Karpas-422 (cell line): ENCODE measurements around the gene MRPL4. TPM values are rescaled to one million over a fixed set of nuclear protein-coding genes. Genes with fewer than 3 reads are reported as not detected.
"Not testable (repeated sequence)": the region's sequence is repeated elsewhere in the genome, so short reads cannot be mapped to it uniquely, and the experiment has no call there.

Experiments
- DNase-seq: peaks from one replicate; pipeline ENCODE4 v3.0.0-alpha.2; 2015
- H2AFZ ChIP-seq: fragments of 200-600 bp; sonication (generic); 2 replicates; pipeline ENCODE4 v1.6.1; 2014; ENCODE audit warnings: antibody characterized with exemption, low read length, mixed read lengths
- H3K27ac ChIP-seq: fragments of 200-600 bp; sonication (generic); 2 replicates; pipeline ENCODE4 v1.5.1; 2014; ENCODE audit warnings: mild to moderate bottlenecking, low read length, moderate library complexity
- H3K27me3 ChIP-seq: fragments of 200-600 bp; sonication (generic); 2 replicates; pipeline ENCODE4 v1.6.1; 2014; ENCODE audit warnings: low read length, mixed read lengths
- H3K36me3 ChIP-seq: fragments of 200-600 bp; sonication (generic); 2 replicates; pipeline ENCODE4 v1.6.1; 2014; ENCODE audit warnings: low read length, mixed read lengths; ENCODE audit not compliant: insufficient read depth
- H3K4me1 ChIP-seq: fragments of 200-600 bp; sonication (generic); 2 replicates; pipeline ENCODE4 v1.6.1; 2014; ENCODE audit warnings: mild to moderate bottlenecking, low read length, mixed read lengths
- H3K4me2 ChIP-seq: fragments of 200-600 bp; sonication (generic); 2 replicates; pipeline ENCODE4 v1.6.1; 2014; ENCODE audit warnings: low read length, low read depth, mild to moderate bottlenecking; ENCODE audit not compliant: poor library complexity, severe bottlenecking
- H3K4me3 ChIP-seq: fragments of 200-600 bp; sonication (generic); 2 replicates; pipeline ENCODE4 v1.5.1; 2014; ENCODE audit warnings: mild to moderate bottlenecking, antibody characterized with exemption, low read length, mixed read lengths
- H3K79me2 ChIP-seq: fragments of 200-600 bp; sonication (generic); 2 replicates; pipeline ENCODE4 v1.6.1; 2014; ENCODE audit warnings: mild to moderate bottlenecking, low read length, mixed read lengths
- H3K9ac ChIP-seq: fragments of 200-600 bp; sonication (generic); 2 replicates; pipeline ENCODE4 v1.6.0; 2014; ENCODE audit warnings: low read length
- H3K9me2 ChIP-seq: fragments of 200-600 bp; sonication (generic), shearing (Covaris generic); replicated peaks from 2 replicates; pipeline ENCODE4 v1.6.0; 2014; ENCODE audit warnings: mild to moderate bottlenecking, low read length, moderate library complexity; ENCODE audit not compliant: insufficient read depth
- H3K9me3 ChIP-seq: fragments of 300-700, 200-600 bp; sonication (generic); 2 replicates; pipeline ENCODE4 v1.6.1; 2014; ENCODE audit warnings: low read length, mixed read lengths
- H4K20me1 ChIP-seq: fragments of 200-600 bp; sonication (generic); 2 replicates; pipeline ENCODE4 v1.6.1; 2014; ENCODE audit warnings: mild to moderate bottlenecking, antibody characterized with exemption, low read length, low read depth; ENCODE audit not compliant: insufficient read depth
- total RNA-seq: library from RNA; depleted of rRNA; stranded (reverse); fragments of >200 nt; shearing (Covaris generic); gene quantifications from 2 replicates; pipeline ENCODE4 v1.2.3, GENCODE V29; 2014; ENCODE audit warnings: low replicate concordance

The MRPL4 gene
- total RNA-seq, 1 experiment from 2014 or later = 78.6 TPM

DNA sequence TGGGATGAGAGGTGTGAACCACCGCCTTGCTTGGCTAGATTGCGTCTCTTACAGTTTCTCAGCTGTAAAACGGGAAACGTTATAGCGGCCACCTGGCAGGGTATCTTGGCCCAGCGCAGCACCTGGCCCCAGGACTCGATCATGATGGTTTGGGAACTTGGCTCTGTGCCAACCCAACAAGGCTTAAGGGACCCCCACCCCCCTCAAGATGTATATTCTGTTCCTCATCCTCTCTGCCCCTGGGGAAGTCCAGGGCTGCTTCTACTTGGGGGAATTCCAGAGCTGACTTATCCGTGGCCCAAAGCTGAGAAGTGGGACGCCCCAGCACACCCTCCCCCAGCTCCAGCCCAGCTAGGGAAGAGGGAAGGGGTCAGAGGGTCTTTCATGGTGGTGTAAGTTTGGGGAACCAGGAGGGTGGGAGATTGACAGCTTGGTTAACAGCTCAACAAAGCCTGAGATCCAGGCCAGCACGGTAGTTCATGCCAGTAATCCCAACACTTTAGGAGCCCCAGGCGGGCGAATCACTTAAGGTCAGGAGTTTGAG is 19.6 kb downstream of the MRPL4 start:
- no peaks in the 10 kb centered on the region for H3K9me3 ChIP-seq
- no peak overlapping the region for H3K4me3 ChIP-seq
- H3K36me3 ChIP-seq = no peaks in the 10 kb centered on the region
- peak; percentile 39 for DNase-seq
- H4K20me1 ChIP-seq = no peaks in the 10 kb centered on the region
- no peaks in the 10 kb centered on the region for H3K79me2 ChIP-seq
- no peaks in the 10 kb centered on the region for H3K9me2 ChIP-seq
- no peak overlapping the region for H3K9ac ChIP-seq
- H3K27me3 ChIP-seq = no peaks in the 10 kb centered on the region
- H3K4me1 ChIP-seq = peaks cover 23% of the 10 kb centered on the region
- no peak overlapping the region for H2AFZ ChIP-seq
- H3K4me2 ChIP-seq = peak overlapping the region; percentile 68
- H3K27ac ChIP-seq = no peak overlapping the region

DNA sequence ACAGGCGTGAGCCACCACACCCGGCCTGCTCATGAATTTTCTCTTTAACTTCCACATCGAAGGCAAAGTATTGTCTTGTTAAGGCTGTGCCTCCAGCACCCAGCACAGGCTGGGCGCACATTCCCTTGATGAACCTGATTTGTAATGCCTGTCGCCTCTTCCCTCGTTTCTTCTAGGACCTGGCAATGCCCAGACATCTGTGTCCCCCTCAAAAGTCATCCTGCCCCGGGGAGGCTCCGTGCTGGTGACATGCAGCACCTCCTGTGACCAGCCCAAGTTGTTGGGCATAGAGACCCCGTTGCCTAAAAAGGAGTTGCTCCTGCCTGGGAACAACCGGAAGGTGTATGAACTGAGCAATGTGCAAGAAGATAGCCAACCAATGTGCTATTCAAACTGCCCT is 22.6 kb downstream of the MRPL4 start:
- Histone ChIP-seq H3K79me2 (no peaks in the 10 kb centered on the region), H3K9me2 (no peaks in the 10 kb centered on the region), H3K36me3 (no peaks in the 10 kb centered on the region), H3K4me2 (no peak overlapping the region), H3K27ac (no peak overlapping the region), H3K27me3 (no peaks in the 10 kb centered on the region), H3K4me3 (no peak overlapping the region), H3K9me3 (no peaks in the 10 kb centered on the region), H4K20me1 (no peaks in the 10 kb centered on the region), H2AFZ (no peak overlapping the region), H3K4me1 (peaks cover 22% of the 10 kb centered on the region), H3K9ac (no peak overlapping the region)
- DNase-seq = no peak

DNA sequence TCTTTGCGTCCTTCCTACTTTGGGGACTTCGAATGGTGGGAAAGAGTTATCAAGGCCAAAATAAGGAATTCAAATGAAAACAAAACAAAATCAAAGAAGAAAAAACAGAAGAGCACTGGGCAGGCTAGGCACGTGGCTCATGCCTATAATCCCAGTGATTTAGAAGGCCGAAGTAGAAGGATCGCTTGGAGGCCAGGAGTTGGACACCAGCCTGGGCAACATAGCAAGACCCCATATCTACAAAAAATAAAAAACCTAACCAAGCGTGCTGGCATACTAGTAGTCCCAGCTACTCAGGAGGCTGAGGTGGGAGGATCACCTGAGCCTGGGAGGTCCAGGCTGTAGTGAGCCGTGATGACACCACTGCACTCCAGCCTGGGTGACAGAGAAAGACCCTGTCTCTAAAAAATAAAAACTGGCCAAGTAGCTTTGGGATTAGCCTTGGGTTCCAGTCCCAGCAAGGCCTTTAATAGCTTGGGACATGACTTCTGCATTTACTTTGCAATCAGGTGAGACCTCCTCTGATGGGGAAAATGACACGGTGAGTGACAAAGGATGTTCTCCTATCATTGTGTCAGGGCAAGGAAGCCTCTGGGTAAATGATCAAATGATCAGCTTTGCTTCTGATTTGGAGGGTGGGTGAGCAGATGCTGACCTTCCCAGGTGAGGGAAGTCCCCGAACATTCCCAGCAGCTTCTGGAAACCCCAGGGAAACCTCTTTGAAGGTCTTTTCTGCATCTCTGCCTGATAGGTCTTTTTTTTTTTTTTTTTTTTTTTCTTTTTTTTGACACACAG is 26.0 kb downstream of the MRPL4 start:
- Histone ChIP-seq H3K9me3 (no peaks in the 10 kb centered on the region), H3K4me3 (no peak overlapping the region), H3K36me3 (no peaks in the 10 kb centered on the region), H4K20me1 (no peaks in the 10 kb centered on the region), H3K27ac (no peak overlapping the region), H3K27me3 (no peaks in the 10 kb centered on the region), H2AFZ (no peak overlapping the region), H3K79me2 (no peaks in the 10 kb centered on the region), H3K4me2 (no peak overlapping the region), H3K9me2 (no peaks in the 10 kb centered on the region), H3K9ac (no peak overlapping the region), H3K4me1 (no peaks in the 10 kb centered on the region)
- DNase-seq = no peak

DNA sequence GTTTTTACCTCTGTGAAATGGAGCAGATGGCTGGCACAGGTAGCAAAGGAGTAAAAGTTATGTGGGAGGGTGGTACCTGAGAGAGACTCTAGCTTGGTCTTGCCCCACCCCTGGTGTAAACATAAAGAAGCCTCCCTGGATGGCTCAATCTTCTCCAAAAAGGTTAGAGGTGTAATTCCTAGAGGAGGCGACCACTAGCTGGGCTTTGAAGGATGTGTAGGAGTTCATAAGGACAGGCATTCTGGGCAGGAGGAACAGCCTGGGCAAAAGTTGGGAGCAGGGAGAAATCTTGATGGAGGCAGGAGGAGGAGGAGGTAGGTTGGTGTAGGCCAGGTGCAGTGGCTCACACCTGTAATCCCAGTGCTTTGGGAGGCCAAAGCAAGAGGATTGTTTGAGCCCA is 26.9 kb downstream of the MRPL4 start:
- Histone ChIP-seq H3K9ac (no peak overlapping the region), H3K4me2 (no peak overlapping the region), H3K79me2 (no peaks in the 10 kb centered on the region), H3K9me3 (no peaks in the 10 kb centered on the region), H3K9me2 (no peaks in the 10 kb centered on the region), H3K4me3 (no peak overlapping the region), H3K4me1 (no peaks in the 10 kb centered on the region), H3K27me3 (no peaks in the 10 kb centered on the region), H2AFZ (no peak overlapping the region), H3K36me3 (no peaks in the 10 kb centered on the region), H3K27ac (no peak overlapping the region), H4K20me1 (no peaks in the 10 kb centered on the region)
- no peak for DNase-seq

DNA sequence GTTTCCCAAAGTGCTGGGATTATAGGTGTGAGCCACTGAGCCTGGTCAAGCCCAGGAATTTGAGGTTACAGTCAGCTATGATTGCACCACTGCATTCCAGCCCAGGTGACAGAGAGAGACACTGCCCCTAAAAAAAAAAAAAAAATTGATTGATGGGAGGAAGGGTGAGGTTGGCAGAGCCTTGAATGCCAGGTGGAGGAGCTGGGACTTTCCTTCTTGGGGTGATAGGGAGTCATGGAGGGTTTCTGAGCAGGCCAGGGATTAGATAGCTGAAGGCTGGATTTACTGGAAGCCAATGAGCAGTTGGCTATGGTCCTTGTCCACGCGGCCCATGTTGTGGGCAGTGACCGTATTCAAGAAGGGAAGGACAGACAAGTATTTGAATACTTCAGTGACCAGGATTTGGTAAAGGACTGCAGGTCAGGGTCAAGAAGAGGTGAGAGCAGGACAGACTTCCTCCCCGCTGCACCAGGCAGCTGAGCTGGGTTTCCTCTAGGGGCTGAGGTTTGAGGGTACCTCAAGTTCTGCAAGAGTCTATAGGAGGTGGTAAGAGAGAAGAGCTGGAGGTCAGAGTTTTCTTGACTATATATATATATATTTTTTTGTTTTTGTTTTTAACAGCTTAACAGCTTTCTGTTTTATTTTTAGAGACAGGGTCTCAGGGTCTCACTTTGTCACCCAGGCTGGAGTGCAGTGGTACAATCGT is 27.9 kb downstream of the MRPL4 start:
- Histone ChIP-seq H3K9me2 (no peaks in the 10 kb centered on the region), H3K27ac (no peak overlapping the region), H3K4me2 (no peak overlapping the region)

DNA sequence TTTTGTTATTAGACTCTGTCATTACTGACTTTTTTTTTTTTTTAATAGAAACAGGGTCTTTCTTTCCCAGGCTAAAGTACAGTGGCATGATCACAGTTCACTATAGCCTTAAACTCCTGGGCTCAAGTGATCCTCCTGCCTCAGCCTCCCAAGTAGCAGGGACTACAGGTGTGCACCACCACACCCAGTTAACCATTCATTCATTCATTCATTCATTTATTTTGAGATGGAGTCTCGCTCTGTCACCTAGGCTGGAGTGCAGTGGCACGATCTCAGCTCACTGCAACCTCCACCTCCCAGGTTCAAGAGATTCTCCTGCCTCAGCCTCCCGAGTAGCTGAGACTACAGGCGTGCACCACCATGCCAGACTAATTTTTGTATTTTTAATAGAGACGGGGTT is 30.0 kb downstream of the MRPL4 start:
- not testable (repeated sequence) for H3K79me2 ChIP-seq, H3K9me3 ChIP-seq, H3K9ac ChIP-seq, H3K4me3 ChIP-seq, H2AFZ ChIP-seq, H3K27me3 ChIP-seq, H4K20me1 ChIP-seq, DNase-seq, H3K4me2 ChIP-seq, H3K36me3 ChIP-seq, H3K9me2 ChIP-seq, H3K4me1 ChIP-seq, H3K27ac ChIP-seq

More for the DNA sequence above, 27.9 kb downstream of the MRPL4 start:
- Histone ChIP-seq H3K4me3 (no peak overlapping the region), H2AFZ (no peak overlapping the region), H3K9ac (no peak overlapping the region), H3K9me3 (no peaks in the 10 kb centered on the region), H3K4me1 (no peaks in the 10 kb centered on the region), H3K27me3 (no peaks in the 10 kb centered on the region), H4K20me1 (no peaks in the 10 kb centered on the region), H3K79me2 (no peaks in the 10 kb centered on the region), H3K36me3 (no peaks in the 10 kb centered on the region)
- DNase-seq = no peak

DNA sequence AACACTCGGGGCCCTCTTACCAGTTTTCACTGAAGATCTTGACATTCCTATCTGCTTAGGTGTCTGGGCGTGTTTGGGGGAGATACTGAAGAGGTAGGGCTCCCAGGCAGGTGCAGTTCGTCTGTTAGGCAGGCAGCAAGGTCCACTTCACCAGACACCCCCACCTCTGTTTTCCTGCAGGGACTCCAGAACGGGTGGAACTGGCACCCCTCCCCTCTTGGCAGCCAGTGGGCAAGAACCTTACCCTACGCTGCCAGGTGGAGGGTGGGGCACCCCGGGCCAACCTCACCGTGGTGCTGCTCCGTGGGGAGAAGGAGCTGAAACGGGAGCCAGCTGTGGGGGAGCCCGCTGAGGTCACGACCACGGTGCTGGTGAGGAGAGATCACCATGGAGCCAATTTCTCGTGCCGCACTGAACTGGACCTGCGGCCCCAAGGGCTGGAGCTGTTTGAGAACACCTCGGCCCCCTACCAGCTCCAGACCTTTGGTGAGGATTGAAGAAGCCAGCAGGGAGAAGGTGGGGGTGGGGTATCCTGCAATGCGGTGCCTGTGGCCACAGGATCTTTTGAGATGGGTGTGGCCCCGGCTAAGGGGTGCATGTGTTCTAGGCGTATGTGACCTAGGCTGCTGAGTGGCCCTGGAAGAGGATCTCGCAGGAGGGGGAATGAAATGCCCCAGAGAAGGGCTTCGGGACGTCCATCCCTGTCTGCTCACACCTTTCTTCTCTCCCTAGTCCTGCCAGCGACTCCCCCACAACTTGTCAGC is 31.5 kb downstream of the MRPL4 start:
- Histone ChIP-seq H2AFZ (no peak overlapping the region), H3K4me3 (no peak overlapping the region), H3K27ac (no peak overlapping the region), H3K79me2 (no peaks in the 10 kb centered on the region), H3K36me3 (no peaks in the 10 kb centered on the region), H3K27me3 (no peaks in the 10 kb centered on the region), H3K9me2 (no peaks in the 10 kb centered on the region), H3K9me3 (no peaks in the 10 kb centered on the region), H4K20me1 (no peaks in the 10 kb centered on the region), H3K4me1 (peaks cover 8% of the 10 kb centered on the region), H3K4me2 (no peak overlapping the region), H3K9ac (no peak overlapping the region)
- no peak for DNase-seq
